Naive thymus-derived CD4-positive, alpha-beta T cell (primary cell): Measurements from ENCODE around the gene SCN4A. TPM values are rescaled to one million over a fixed set of nuclear protein-coding genes. Genes with fewer than 3 reads are reported as not detected.
A peak's percentile ranks its signal among the peaks of the same experiment; 100 is the strongest.
"Not testable (repeated sequence)": the region's sequence is repeated elsewhere in the genome, so short reads cannot be mapped to it uniquely, and the experiment has no call there.

Experiments
- ATAC-seq: fragments of 150-1000 bp; cut with Tn5 transposase; 2 replicates; pipeline ENCODE4 v1.10.0; 2021; ENCODE audit warnings: mild to moderate bottlenecking, moderate library complexity
- CTCF ChIA-PET: fragments of 350-600 bp; sonication (Branson Sonifier 250); formaldehyde crosslinking; loops from one replicate; lab custom pipeline; 2021; ENCODE audit warnings: antibody characterized with exemption; lab: Charles Lee
- POLR2A ChIA-PET: fragments of 350-600 bp; sonication (Branson Sonifier 250); formaldehyde crosslinking; loops from one replicate; lab custom pipeline; 2021; ENCODE audit warnings: antibody characterized with exemption, inconsistent platforms; lab: Charles Lee
- DNase-seq, 9 donors: peaks; one replicate each; pipeline versions ENCODE4 v3.0.0 to v3.0.0-alpha.2; 2020 to 2022; ENCODE audit warnings: mixed read lengths in 1 of 9
- H3K27ac ChIP-seq: one replicate; pipeline ENCODE4 v1.7.0; 2013; ENCODE audit warnings: mild to moderate bottlenecking, low read depth, low read length, moderate library complexity
- H3K27me3 ChIP-seq, 2 donors: one replicate each; pipeline ENCODE4 v1.7.0; 2013; ENCODE audit warnings: low read length in 2 of 2, mild to moderate bottlenecking in 2 of 2, moderate library complexity in 2 of 2; ENCODE audit not compliant: control insufficient read depth in 2 of 2, insufficient read depth in 2 of 2
- H3K36me3 ChIP-seq, 3 experiments: 1 replicate in 2 of 3; 2 replicates in 1 of 3; pipeline ENCODE4 v1.7.0; 2013; ENCODE audit warnings: low read length in 3 of 3, mild to moderate bottlenecking in 3 of 3, moderate library complexity in 1 of 3; ENCODE audit not compliant: insufficient read depth in 3 of 3, control insufficient read depth in 2 of 3
- H3K4me1 ChIP-seq, 2 donors: one replicate each; pipeline ENCODE4 v1.7.0; 2013; ENCODE audit warnings: low read length in 2 of 2, mild to moderate bottlenecking in 2 of 2, moderate library complexity in 1 of 2; ENCODE audit not compliant: control insufficient read depth in 2 of 2, insufficient read depth in 2 of 2
- H3K4me3 ChIP-seq: 2 replicates; pipeline ENCODE4 v1.7.0; 2013; ENCODE audit warnings: mild to moderate bottlenecking, low read length
- H3K9me3 ChIP-seq, 3 experiments: 1 replicate in 2 of 3; 2 replicates in 1 of 3; pipeline ENCODE4 v1.7.0; 2013; ENCODE audit warnings: low read length in 3 of 3; ENCODE audit not compliant: control insufficient read depth in 2 of 3
- H3K27ac Mint-ChIP-seq, 9 donors: one replicate each; pipeline ENCODE4 v1.8.0; 2020 to 2022; ENCODE audit warnings: mixed read lengths in 9 of 9, mild to moderate bottlenecking in 8 of 9, moderate library complexity in 5 of 9, inconsistent platforms in 2 of 9
- H3K27me3 Mint-ChIP-seq, 5 donors: one replicate each; pipeline ENCODE4 v1.8.0; 2021 to 2022; ENCODE audit warnings: mixed read lengths in 5 of 5, mild to moderate bottlenecking in 1 of 5
- H3K36me3 Mint-ChIP-seq, 5 donors: one replicate each; pipeline ENCODE4 v1.8.0; 2020 to 2022; ENCODE audit warnings: mixed read lengths in 5 of 5, mild to moderate bottlenecking in 3 of 5, inconsistent platforms in 1 of 5
- H3K4me1 Mint-ChIP-seq, 7 donors: one replicate each; pipeline ENCODE4 v1.8.0; 2020 to 2022; ENCODE audit warnings: mixed read lengths in 7 of 7, mild to moderate bottlenecking in 3 of 7, inconsistent platforms in 1 of 7
- H3K4me3 Mint-ChIP-seq, 10 donors: one replicate each; pipeline ENCODE4 v1.8.0; 2020 to 2022; ENCODE audit warnings: mild to moderate bottlenecking in 10 of 10, mixed read lengths in 10 of 10, moderate library complexity in 6 of 10, inconsistent platforms in 2 of 10
- H3K9me3 Mint-ChIP-seq, 11 donors: one replicate each; pipeline ENCODE4 v1.8.0; 2020 to 2022; ENCODE audit warnings: mixed read lengths in 11 of 11, mild to moderate bottlenecking in 4 of 11, inconsistent platforms in 1 of 11, moderate library complexity in 1 of 11
- intact Hi-C, 2 donors: fragments of 100-400 bp; cut with micrococcal nuclease; formaldehyde crosslinking; loops; one replicate each; pipeline ENCODE4 v1.15.1; 2023
- polyA plus RNA-seq, 2 donors: library from polyadenylated mRNA; unstranded; fragments of 300-500 nt; fragmentation: Illumina TruSeq; gene quantifications; one replicate each; pipeline ENCODE4 v1.2.3, GENCODE V29; 2021
- total RNA-seq, 6 experiments: library from RNA in 5 of 6; stranded (reverse) in 5 of 6; gene quantifications; 1 replicate in 5 of 6; 2 replicates in 1 of 6; pipeline ENCODE4 v1.2.3 and lab custom pipeline; 2021 to 2026

SCN4A gene
- total and polyA plus RNA-seq, 7 experiments from 2014 or later = 0.03 to 0.15 (median 0.07) TPM; not detected in 3

GRCh38 chr17:63928966-63929695 is 43.6 kb downstream of the SCN4A start:
- peaks cover 13 to 21% of the 10 kb centered on the region in 2 donors for H3K4me1 ChIP-seq
- peaks cover 0 to 10% (median 0%) of the 10 kb centered on the region in 5 donors for H3K36me3 Mint-ChIP-seq
- no peaks in the 10 kb centered on the region for H3K9me3 Mint-ChIP-seq
- no peak overlapping the region for H3K4me3 ChIP-seq
- H3K36me3 ChIP-seq = peaks cover 0 to 28% (median 0%) of the 10 kb centered on the region in 3 experiments
- no peaks in the 10 kb centered on the region for H3K27me3 ChIP-seq
- H3K4me1 Mint-ChIP-seq = peaks cover 11 to 28% (median 24%) of the 10 kb centered on the region in 7 donors
- intact Hi-C loops = no loop called here
- H3K4me3 Mint-ChIP-seq = peak overlapping the region in 3 of 10 donors; percentile 16 to 58 (median 40)
- no peaks in the 10 kb centered on the region for H3K27me3 Mint-ChIP-seq
- no peaks in the 10 kb centered on the region for H3K9me3 ChIP-seq
- ChIA-PET CTCF (interaction anchor here (2.2 to 3.7 kb wide), 2 partner anchors 10 to 17 kb away, joined by 7 to 20 read pairs; partner anchors contain the start of gene GH1), POLR2A (no interaction called here)
- peak overlapping the region in 3 of 9 donors; percentile 19 to 77 (median 49) for H3K27ac Mint-ChIP-seq
- DNase-seq (no peak), ATAC-seq (no peak)
- no peak overlapping the region for H3K27ac ChIP-seq

GRCh38 chr17:63928172-63928666 is 44.5 kb downstream of the SCN4A start:
- ATAC-seq = no peak
- intact Hi-C loops = no loop called here
- H3K27me3 ChIP-seq = no peaks in the 10 kb centered on the region
- peaks cover 13 to 21% of the 10 kb centered on the region in 2 donors for H3K4me1 ChIP-seq
- H3K4me3 ChIP-seq = no peak overlapping the region
- H3K27ac Mint-ChIP-seq = peak overlapping the region in 1 of 9 donors; percentile 69
- peak overlapping the region in 1 of 10 donors; percentile 12 for H3K4me3 Mint-ChIP-seq
- H3K9me3 ChIP-seq = no peaks in the 10 kb centered on the region
- POLR2A ChIA-PET = no interaction called here
- no peak for DNase-seq
- H3K27ac ChIP-seq = no peak overlapping the region
- CTCF ChIA-PET = interaction anchor here (2.2 to 3.7 kb wide), 2 partner anchors 9 to 16 kb away, joined by 7 to 20 read pairs; partner anchors contain the start of gene GH1
- H3K9me3 Mint-ChIP-seq = no peaks in the 10 kb centered on the region
- H3K36me3 Mint-ChIP-seq = peaks cover 0 to 10% (median 0%) of the 10 kb centered on the region in 5 donors
- peaks cover 0 to 28% (median 0%) of the 10 kb centered on the region in 3 experiments for H3K36me3 ChIP-seq
- peaks cover 11 to 26% (median 24%) of the 10 kb centered on the region in 7 donors for H3K4me1 Mint-ChIP-seq
- no peaks in the 10 kb centered on the region for H3K27me3 Mint-ChIP-seq

GRCh38 chr17:63927464-63928171 is 45.1 kb downstream of the SCN4A start:
- ChIA-PET POLR2A (no interaction called here), CTCF (interaction anchor here (2.2 to 3.7 kb wide), 2 partner anchors 8 to 15 kb away, joined by 7 to 20 read pairs; partner anchors contain the start of gene GH1)
- peaks cover 0 to 28% (median 0%) of the 10 kb centered on the region in 3 experiments for H3K36me3 ChIP-seq
- intact Hi-C loops = no loop called here
- Mint-ChIP-seq H3K36me3 (peaks cover 0 to 10% (median 0%) of the 10 kb centered on the region in 5 donors), H3K27me3 (no peaks in the 10 kb centered on the region), H3K27ac (peak overlapping the region in 1 of 9 donors; percentile 73), H3K4me3 (no peak overlapping the region), H3K4me1 (peaks cover 8 to 21% (median 19%) of the 10 kb centered on the region in 7 donors), H3K9me3 (no peaks in the 10 kb centered on the region)
- H3K27me3 ChIP-seq = no peaks in the 10 kb centered on the region
- no peak overlapping the region for H3K4me3 ChIP-seq
- H3K4me1 ChIP-seq = peaks cover 12 to 18% of the 10 kb centered on the region in 2 donors
- no peak overlapping the region for H3K27ac ChIP-seq
- DNase-seq (no peak), ATAC-seq (no peak)
- H3K9me3 ChIP-seq = no peaks in the 10 kb centered on the region

- intact Hi-C loops = no loop called here
- no peaks in the 10 kb centered on the region for H3K27me3 ChIP-seq
- Mint-ChIP-seq H3K36me3 (peaks cover 0 to 10% (median 0%) of the 10 kb centered on the region in 5 donors), H3K27me3 (peaks cover 0 to 4% (median 0%) of the 10 kb centered on the region in 5 donors), H3K27ac (peak overlapping the region in 1 of 9 donors; percentile 13), H3K4me3 (no peak overlapping the region), H3K4me1 (peaks cover 0 to 14% (median 7%) of the 10 kb centered on the region in 7 donors), H3K9me3 (no peaks in the 10 kb centered on the region)
- peaks cover 6 to 7% of the 10 kb centered on the region in 2 donors for H3K4me1 ChIP-seq
- DNase-seq (no peak), ATAC-seq (no peak)
- no peak overlapping the region for H3K4me3 ChIP-seq
- ChIA-PET POLR2A (interaction anchor here (0.7 to 1.2 kb wide), 3 partner anchors 35 to 153 kb away, joined by 4 to 6 read pairs (median 4); no protein-coding TSS in a partner anchor), CTCF (interaction anchor here (0.9 to 1.4 kb wide), 2 partner anchors 103 to 208 kb away, joined by 3 to 4 read pairs; no protein-coding TSS in a partner anchor)
- no peaks in the 10 kb centered on the region for H3K9me3 ChIP-seq
- H3K36me3 ChIP-seq = peaks cover 0 to 28% (median 0%) of the 10 kb centered on the region in 3 experiments
- no peak overlapping the region for H3K27ac ChIP-seq
Observed at GRCh38 chr17:63926164-63926563, 46.6 kb downstream of the SCN4A start.

GRCh38 chr17:63925615-63926014 is 47.1 kb downstream of the SCN4A start:
- Histone ChIP-seq H3K27me3 (no peaks in the 10 kb centered on the region), H3K9me3 (no peaks in the 10 kb centered on the region), H3K4me3 (no peak overlapping the region), H3K27ac (no peak overlapping the region), H3K36me3 (peaks cover 0 to 28% (median 0%) of the 10 kb centered on the region in 3 experiments), H3K4me1 (peaks cover under 1 to 2% of the 10 kb centered on the region in 2 donors)
- ChIA-PET POLR2A (interaction anchor here (0.7 kb wide), 1 partner anchor 154 kb away, joined by 6 read pairs; no protein-coding TSS in a partner anchor), CTCF (interaction anchor here (0.9 to 1.4 kb wide), 2 partner anchors 104 to 208 kb away, joined by 3 to 4 read pairs; no protein-coding TSS in a partner anchor)
- H3K27me3 Mint-ChIP-seq = peaks cover 0 to 4% (median 0%) of the 10 kb centered on the region in 5 donors
- peaks cover 0 to 6% (median 0%) of the 10 kb centered on the region in 5 donors for H3K36me3 Mint-ChIP-seq
- intact Hi-C loops = no loop called here
- DNase-seq (no peak), ATAC-seq (peak; percentile 37)
- H3K4me1 Mint-ChIP-seq = peaks cover 0 to 9% (median 2%) of the 10 kb centered on the region in 7 donors
- no peak overlapping the region for H3K4me3 Mint-ChIP-seq
- H3K27ac Mint-ChIP-seq = peak overlapping the region in 3 of 9 donors; percentile 15 to 55 (median 25)
- H3K9me3 Mint-ChIP-seq = no peaks in the 10 kb centered on the region

- H3K27me3 Mint-ChIP-seq, H3K4me1 Mint-ChIP-seq, DNase-seq, H3K27ac ChIP-seq, H3K36me3 ChIP-seq, H3K4me1 ChIP-seq, intact Hi-C loops, H3K36me3 Mint-ChIP-seq, H3K4me3 ChIP-seq, H3K9me3 Mint-ChIP-seq, POLR2A ChIA-PET, H3K9me3 ChIP-seq, H3K4me3 Mint-ChIP-seq, H3K27me3 ChIP-seq: not testable (repeated sequence)
- CTCF ChIA-PET = interaction anchor here (0.7 to 1.6 kb wide), 5 partner anchors 10 to 208 kb away, joined by 3 to 4 read pairs (median 3); partner anchors contain the start of genes CD79B and ICAM2
- H3K27ac Mint-ChIP-seq = peak overlapping the region in 1 of 9 donors; percentile 58
- peak; percentile 14 for ATAC-seq
Observed at GRCh38 chr17:63922402-63922801, 50.3 kb downstream of the SCN4A start.
